ENCODE results near the gene TRPC4. TPM values are rescaled to one million over a fixed set of nuclear protein-coding genes. Genes with fewer than 3 reads are reported as not detected.

TRPC4 gene
- polyA plus RNA-seq, 3 donors, result not detected

- H3K4me1 ChIP-seq (ENCODE audit: control insufficient read depth in 1 of 2, insufficient read depth in 2 of 2, low read length in 2 of 2), result no peaks in the 10 kb centered on the region
- H2AFZ ChIP-seq (ENCODE audit: insufficient read depth, low read depth, low read length, poor library complexity, severe bottlenecking), result no peak overlapping the region
These were observed 19.5 kb upstream of the TRPC4 start for GRCh38 chr13:37889102-37889501.

GRCh38 chr13:37886879-37887278 lies 17.3 kb upstream of the TRPC4 start:
- no peak overlapping the region for H2AFZ ChIP-seq (ENCODE audit: insufficient read depth, low read depth, low read length, poor library complexity, severe bottlenecking)

More at GRCh38 chr13:37889102-37889501, 19.5 kb upstream of the TRPC4 start:
- H3K79me2 ChIP-seq (ENCODE audit: insufficient read depth, low read length), result no peaks in the 10 kb centered on the region
- H3K9me3 ChIP-seq (replicated peaks in 1 of 2; ENCODE audit: control insufficient read depth in 1 of 2, insufficient read depth in 1 of 2, low read length in 2 of 2), result no peaks in the 10 kb centered on the region
- no peaks in the 10 kb centered on the region for H3K4me1 Mint-ChIP-seq
- intact Hi-C loops (cut with micrococcal nuclease), result no loop called here
- H3K36me3 Mint-ChIP-seq, result no peaks in the 10 kb centered on the region
- H3K4me3 ChIP-seq (replicated peaks in 1 of 3; ENCODE audit: low read depth in 2 of 3, low read length in 3 of 3), result no peak overlapping the region
- no peak overlapping the region for H3K27ac Mint-ChIP-seq
- no peaks in the 10 kb centered on the region for H3K27me3 ChIP-seq (ENCODE audit: control insufficient read depth in 2 of 2, insufficient read depth in 2 of 2, low read length in 2 of 2)
- H3K4me2 ChIP-seq (replicated peaks; ENCODE audit: extremely low read depth, low read length, poor library complexity, severe bottlenecking), result no peak overlapping the region
- peaks cover 0 to 5% (median 0%) of the 10 kb centered on the region in 7 donors for H3K9me3 Mint-ChIP-seq
- no peaks in the 10 kb centered on the region for H3K36me3 ChIP-seq (replicated peaks in 1 of 2; ENCODE audit: control insufficient read depth in 1 of 2, insufficient read depth in 2 of 2, low read length in 2 of 2)
- no peak for TF ChIP-seq CTCF (IDR thresholded peaks at IDR 0.05)
- no peak overlapping the region for H3K4me3 Mint-ChIP-seq
- WGBS (ENCODE audit: insufficient coverage), result no CpG with 5 or more reads among the region's 2 CpGs
- no peak for DNase-seq
- no peak overlapping the region for H3K27ac ChIP-seq (ENCODE audit: low read depth in 1 of 2, low read length in 2 of 2)
- no peaks in the 10 kb centered on the region for H4K20me1 ChIP-seq (ENCODE audit: insufficient read depth, low read length)
- H3K9ac ChIP-seq (ENCODE audit: insufficient read depth, low read length, poor library complexity, severe bottlenecking), result no peak overlapping the region
- H3K27me3 Mint-ChIP-seq (ENCODE audit: low read depth in 3 of 3), result no peaks in the 10 kb centered on the region

More at GRCh38 chr13:37886879-37887278, 17.3 kb upstream of the TRPC4 start:
- H3K4me3 ChIP-seq (replicated peaks in 1 of 3; ENCODE audit: low read depth in 2 of 3, low read length in 3 of 3), result no peak overlapping the region
- H3K27me3 ChIP-seq (ENCODE audit: control insufficient read depth in 2 of 2, insufficient read depth in 2 of 2, low read length in 2 of 2), result no peaks in the 10 kb centered on the region
- H3K9me3 ChIP-seq (replicated peaks in 1 of 2; ENCODE audit: control insufficient read depth in 1 of 2, insufficient read depth in 1 of 2, low read length in 2 of 2), result no peaks in the 10 kb centered on the region
- no peaks in the 10 kb centered on the region for H3K36me3 Mint-ChIP-seq
- H3K9me3 Mint-ChIP-seq, result peaks cover 0 to 2% (median 0%) of the 10 kb centered on the region in 7 donors
- no peaks in the 10 kb centered on the region for H4K20me1 ChIP-seq (ENCODE audit: insufficient read depth, low read length)
- H3K27ac ChIP-seq (ENCODE audit: low read depth in 1 of 2, low read length in 2 of 2), result no peak overlapping the region
- no peaks in the 10 kb centered on the region for H3K27me3 Mint-ChIP-seq (ENCODE audit: low read depth in 3 of 3)
- H3K9ac ChIP-seq (ENCODE audit: insufficient read depth, low read length, poor library complexity, severe bottlenecking), result no peak overlapping the region
- no peak overlapping the region for H3K4me3 Mint-ChIP-seq
- H3K27ac Mint-ChIP-seq, result no peak overlapping the region
- H3K79me2 ChIP-seq (ENCODE audit: insufficient read depth, low read length), result no peaks in the 10 kb centered on the region
- no peaks in the 10 kb centered on the region for H3K4me1 ChIP-seq (ENCODE audit: control insufficient read depth in 1 of 2, insufficient read depth in 2 of 2, low read length in 2 of 2)
- DNase-seq, result no peak
- no CpG with 5 or more reads among the region's 4 CpGs for WGBS (ENCODE audit: insufficient coverage)
- H3K4me1 Mint-ChIP-seq, result no peaks in the 10 kb centered on the region
- no peak for TF ChIP-seq CTCF (IDR thresholded peaks at IDR 0.05)
- intact Hi-C loops (cut with micrococcal nuclease), result no loop called here
- no peaks in the 10 kb centered on the region for H3K36me3 ChIP-seq (replicated peaks in 1 of 2; ENCODE audit: control insufficient read depth in 1 of 2, insufficient read depth in 2 of 2, low read length in 2 of 2)
- H3K4me2 ChIP-seq (replicated peaks; ENCODE audit: extremely low read depth, low read length, poor library complexity, severe bottlenecking), result no peak overlapping the region

All from CD14-positive monocyte (primary cell).